Stimulated activated CD8-positive, alpha-beta memory T cell treated with anti-CD3 and anti-CD28 coated beads, Interleukin-4, amount 100 ng/mL, for 4 hours (primary cell): Measurements from ENCODE around the gene MACF1.

Experiments
- DNase-seq, 2 donors: peaks; one replicate each; pipeline ENCODE4 v3.0.0-alpha.2; 2020; ENCODE audit warnings: low read depth in 2 of 2, low spot score in 1 of 2

The MACF1 gene

DNA sequence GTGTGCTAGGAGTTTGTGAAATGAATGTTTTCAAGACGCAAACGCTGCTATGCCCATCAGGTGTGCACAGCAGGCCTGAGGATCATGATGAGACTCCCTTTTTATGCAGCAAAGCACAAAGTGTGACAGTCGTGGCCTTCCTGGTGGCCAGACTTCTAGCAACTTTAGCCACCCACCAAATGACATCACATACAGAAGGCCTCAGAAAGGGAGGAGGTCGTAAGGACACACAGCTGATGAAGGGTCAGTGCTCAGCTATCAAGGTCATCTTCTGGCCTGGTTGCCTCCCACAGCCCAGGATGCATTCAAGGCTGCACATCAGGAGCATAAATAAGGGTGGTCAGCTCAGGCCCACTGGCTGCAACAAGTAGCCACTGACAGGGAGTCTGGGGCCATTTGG is 323.6 kb downstream of the MACF1 start:
- DNase-seq = no peak

DNA sequence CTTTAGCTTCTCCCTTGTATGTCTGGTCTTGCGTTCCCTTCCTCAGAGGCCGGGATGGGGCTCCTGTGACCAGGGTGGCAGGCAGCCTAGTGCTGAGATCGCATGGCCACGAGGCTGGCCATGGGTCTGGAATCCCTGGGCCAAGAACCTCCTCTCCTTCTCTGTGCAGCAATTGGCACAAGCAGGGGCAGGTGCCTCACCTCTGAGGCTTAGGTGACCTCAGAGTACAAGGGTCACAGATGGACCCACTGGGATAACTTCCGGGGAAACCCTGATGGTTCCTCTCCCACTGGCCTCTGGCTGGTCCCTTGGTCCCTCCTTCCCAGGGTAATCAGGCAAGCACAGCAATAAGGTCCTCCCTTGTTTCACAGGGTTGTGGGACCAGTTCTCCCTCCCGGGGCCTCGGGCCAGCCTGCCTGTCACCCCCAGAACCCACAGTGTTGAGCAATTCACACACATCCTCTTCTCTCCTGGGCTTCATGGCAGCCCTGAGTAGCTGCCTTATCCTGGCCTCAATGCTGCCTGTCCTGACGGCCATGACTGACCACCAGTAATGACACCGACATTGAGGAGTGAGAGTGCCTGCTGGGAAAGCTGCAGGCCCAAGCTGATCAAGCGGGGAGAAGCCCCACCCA is 325.5 kb downstream of the MACF1 start:
- no peak for DNase-seq

DNA sequence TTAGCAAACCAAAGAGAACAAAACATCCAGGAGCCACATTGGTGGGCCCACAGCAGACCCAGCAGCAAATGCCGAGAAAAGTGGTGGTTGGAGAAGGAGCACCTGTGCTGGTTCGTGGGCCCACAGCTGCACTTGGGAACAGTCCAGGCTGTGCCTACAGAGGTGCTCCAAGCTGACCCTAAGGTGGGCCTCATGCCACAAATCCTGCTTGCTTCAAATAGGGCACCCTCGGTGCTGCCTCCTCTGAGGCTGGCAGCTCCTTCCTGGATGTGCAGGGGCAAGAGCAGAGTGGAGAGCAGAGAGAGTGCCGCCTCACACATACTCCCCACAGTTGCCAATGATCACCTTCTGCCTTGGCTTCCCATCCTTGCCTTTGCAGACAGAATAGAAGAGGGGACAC is 327.0 kb downstream of the MACF1 start:
- no peak for DNase-seq

DNA sequence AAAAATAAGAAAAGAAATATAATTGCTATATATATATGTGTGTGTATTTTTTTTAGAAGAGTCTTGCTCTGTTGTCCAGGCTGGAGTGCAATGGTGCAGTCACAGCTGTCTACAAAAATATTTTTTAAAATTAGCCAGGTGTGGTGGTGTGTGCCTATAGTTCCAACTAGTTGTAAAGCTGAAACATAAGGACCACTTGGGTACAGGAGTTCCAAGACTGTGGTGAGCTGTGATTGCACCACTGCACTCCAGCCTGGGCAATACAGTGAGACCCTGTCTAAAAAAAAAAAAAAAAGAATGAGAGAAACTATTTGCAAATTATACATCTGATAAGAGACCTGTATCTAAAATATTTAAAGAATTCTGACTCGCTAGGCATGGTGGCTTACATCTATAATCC is 328.9 kb downstream of the MACF1 start:
- no peak for DNase-seq
